ENCODE data around the gene RNF169. TPM values are rescaled to one million over a fixed set of nuclear protein-coding genes. Genes with fewer than 3 reads are reported as not detected.

Gene RNF169
- total RNA-seq, 1 experiment from 2014 or later, result 13.0 TPM

DNA sequence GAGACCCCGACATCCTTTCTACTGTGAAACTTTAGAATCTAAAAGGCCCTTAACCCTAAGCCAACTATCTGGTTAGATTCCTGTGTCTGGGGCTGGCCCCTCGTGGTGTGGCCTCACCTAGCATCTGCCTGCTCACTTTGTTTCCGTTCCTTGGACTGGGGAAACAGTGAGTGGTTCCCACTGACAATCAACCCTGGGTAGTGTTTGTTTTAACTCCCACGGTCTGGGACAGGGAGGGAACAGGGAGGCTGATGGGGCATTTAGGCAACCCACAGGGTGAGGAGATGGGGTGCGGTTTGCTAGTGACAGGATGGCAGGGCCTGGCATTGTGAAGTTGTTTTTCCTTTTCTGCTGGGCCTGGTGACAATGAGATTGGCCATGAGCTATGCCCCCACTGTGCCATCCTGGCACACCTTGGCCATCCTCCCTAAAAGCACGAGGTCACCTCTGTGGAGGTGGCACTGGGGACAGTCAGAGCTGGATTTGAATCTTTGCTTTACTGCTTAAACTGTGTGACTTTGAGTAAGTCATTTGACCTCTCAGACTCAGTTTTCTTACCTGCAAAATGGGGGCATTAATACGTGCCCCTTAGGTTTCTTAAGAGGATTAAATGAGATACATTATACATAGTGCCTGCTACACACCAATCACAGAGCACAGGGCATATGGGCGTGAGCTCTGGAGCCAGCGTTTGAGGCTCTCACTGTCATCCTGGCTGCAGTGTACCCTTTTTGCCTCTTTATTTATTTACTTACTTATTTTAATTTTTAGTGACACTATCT is 48.8 kb upstream of the RNF169 start:
- WGBS (ENCODE audit: extremely low coverage, insufficient read length, low lambda C conversion rate), result no CpG with 5 or more reads among the region's 9 CpGs

More for the DNA sequence above, 48.8 kb upstream of the RNF169 start:
- no peak overlapping the region for H4K8ac ChIP-seq (replicated peaks; ENCODE audit: insufficient read length, low read depth, low read length)
- no peak overlapping the region for H2BK5ac ChIP-seq (ENCODE audit: insufficient read length, low read length)
- H3K27me3 ChIP-seq (ENCODE audit: insufficient read depth, low read length), result no peaks in the 10 kb centered on the region
- no peak overlapping the region for H4K91ac ChIP-seq (ENCODE audit: insufficient read length, low read depth, low read length)
- no peak overlapping the region for H2BK20ac ChIP-seq (ENCODE audit: low read depth, low read length, poor library complexity, severe bottlenecking)
- H3K79me1 ChIP-seq (ENCODE audit: insufficient read depth, low read depth, low read length, poor library complexity, severe bottlenecking), result no peaks in the 10 kb centered on the region
- no peak overlapping the region for H3K14ac ChIP-seq (ENCODE audit: insufficient read depth, low read length)
- Mint-ChIP-seq H3K27ac (peak overlapping the region in 1 of 3 experiments; percentile 84; a peak in 1 of 7 replicates), H3K27me3 (ENCODE audit: low read depth) (peaks cover 3% of the 10 kb centered on the region), H3K4me3 (no peak overlapping the region), H3K9me3 (no peaks in the 10 kb centered on the region), H3K4me1 (peaks cover 12 to 21% of the 10 kb centered on the region in 2 experiments), H3K36me3 (ENCODE audit: insufficient read depth in 1 of 3, low read depth in 3 of 3) (no peaks in the 10 kb centered on the region; a peak in 1 of 7 replicates)
- H3K56ac ChIP-seq (ENCODE audit: insufficient read length, low read depth, low read length), result no peak overlapping the region
- no peak overlapping the region for H3K18ac ChIP-seq (ENCODE audit: insufficient read length, low read depth, low read length)
- no peak overlapping the region for H2BK120ac ChIP-seq (ENCODE audit: low read depth, low read length, poor library complexity, severe bottlenecking)
- H3K79me2 ChIP-seq (ENCODE audit: insufficient read depth, low read length), result no peaks in the 10 kb centered on the region
- no peak overlapping the region for H3K4me2 ChIP-seq (ENCODE audit: insufficient read depth, insufficient read length, low read length)
- no peak overlapping the region for H2BK15ac ChIP-seq (ENCODE audit: low read depth, low read length)
- H4K5ac ChIP-seq (ENCODE audit: insufficient read length, low read depth, low read length), result no peak overlapping the region
- DNase-seq, result no peak
- H2BK12ac ChIP-seq (ENCODE audit: insufficient read length, low read depth, low read length), result no peak overlapping the region
- H3K4me1 ChIP-seq (ENCODE audit: insufficient read depth, low read length), result peaks cover 6% of the 10 kb centered on the region; the same call in 1 of the 2 replicates
- H3K23me2 ChIP-seq (ENCODE audit: insufficient read length, low read depth, low read length, poor library complexity, severe bottlenecking), result no peaks in the 10 kb centered on the region
- no peak overlapping the region for H3K27ac ChIP-seq (ENCODE audit: insufficient read length, low read depth, low read length)
- no peak overlapping the region for H3K23ac ChIP-seq (ENCODE audit: insufficient read length, low read depth, low read length)
- TF ChIP-seq, protein P1, sequence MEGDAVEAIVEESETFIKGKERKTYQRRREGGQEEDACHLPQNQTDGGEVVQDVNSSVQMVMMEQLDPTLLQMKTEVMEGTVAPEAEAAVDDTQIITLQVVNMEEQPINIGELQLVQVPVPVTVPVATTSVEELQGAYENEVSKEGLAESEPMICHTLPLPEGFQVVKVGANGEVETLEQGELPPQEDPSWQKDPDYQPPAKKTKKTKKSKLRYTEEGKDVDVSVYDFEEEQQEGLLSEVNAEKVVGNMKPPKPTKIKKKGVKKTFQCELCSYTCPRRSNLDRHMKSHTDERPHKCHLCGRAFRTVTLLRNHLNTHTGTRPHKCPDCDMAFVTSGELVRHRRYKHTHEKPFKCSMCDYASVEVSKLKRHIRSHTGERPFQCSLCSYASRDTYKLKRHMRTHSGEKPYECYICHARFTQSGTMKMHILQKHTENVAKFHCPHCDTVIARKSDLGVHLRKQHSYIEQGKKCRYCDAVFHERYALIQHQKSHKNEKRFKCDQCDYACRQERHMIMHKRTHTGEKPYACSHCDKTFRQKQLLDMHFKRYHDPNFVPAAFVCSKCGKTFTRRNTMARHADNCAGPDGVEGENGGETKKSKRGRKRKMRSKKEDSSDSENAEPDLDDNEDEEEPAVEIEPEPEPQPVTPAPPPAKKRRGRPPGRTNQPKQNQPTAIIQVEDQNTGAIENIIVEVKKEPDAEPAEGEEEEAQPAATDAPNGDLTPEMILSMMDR (conservative IDR thresholded peaks at IDR 0.05), result no peak
- no peak overlapping the region for H2AK5ac ChIP-seq (ENCODE audit: insufficient read length, low read length)
- no peak overlapping the region for H3T11ph ChIP-seq (ENCODE audit: low read length)
- H3K9me3 ChIP-seq (ENCODE audit: control insufficient read depth, low read depth, low read length), result no peaks in the 10 kb centered on the region
- no peak overlapping the region for H2AFZ ChIP-seq (ENCODE audit: low read length)
- H3K4ac ChIP-seq (ENCODE audit: low read depth, low read length), result no peak overlapping the region
- no peaks in the 10 kb centered on the region for H4K20me1 ChIP-seq (ENCODE audit: control insufficient read depth, insufficient read depth, insufficient read length)
- no peak overlapping the region for H3K9ac ChIP-seq (ENCODE audit: extremely low read depth, insufficient read length, low read length)

Measured in H9 (cell line).